HepG2 (cell line): ENCODE data around the gene LMNA. TPM values are rescaled to one million over a fixed set of nuclear protein-coding genes. Genes with fewer than 3 reads are reported as not detected.

Experiments
- ATAC-seq: fragments of 200-7000 bp; cut with Tn5 transposase; 3 replicates; pipeline ENCODE4 v1.9.1; 2020; ENCODE audit warnings: mild to moderate bottlenecking, moderate library complexity
- BruUV-seq: library from RNA; stranded (reverse); fragments of 400-500 nt; replicated peaks from 2 replicates; lab custom pipeline; 2021; lab: Mats Ljungman, UMichigan
- CTCF ChIA-PET: fragments of 300-600 bp; formaldehyde crosslinking; extraction: SDS; loops from one replicate; lab custom pipeline; 2021; ENCODE audit warnings: low total read pairs, inconsistent platforms, low intra/inter-chr PET ratio; lab: Yijun Ruan, JAX
- POLR2A ChIA-PET: fragments of 350-600 bp; sonication (Branson Sonifier 250); formaldehyde crosslinking; loops from one replicate; lab custom pipeline; 2020; ENCODE audit warnings: antibody characterized with exemption, inconsistent platforms; lab: Yijun Ruan, JAX
- DNase-seq: peaks from one replicate; pipeline ENCODE4 v3.0.0-alpha.2; 2015; ENCODE audit warnings: low spot score
- FAIRE-seq: peaks from 3 replicates; lab custom pipeline; 2011; peaks lifted over from hg19 to GRCh38; lab: Jason Lieb, UNC
- H2AFZ ChIP-seq: one replicate; pipeline ENCODE4 v1.6.1; 2011; ENCODE audit warnings: low read length, inconsistent platforms
- H3K27ac ChIP-seq: fragments of 300-600 bp; 3 replicates; pipeline ENCODE4 v1.8.0; 2011; ENCODE audit warnings: mixed run types, mild to moderate bottlenecking, mixed read lengths, low read length, inconsistent platforms; ENCODE audit not compliant: insufficient read depth; ENCODE audit errors: extremely low read length
- H3K27me3 ChIP-seq, 2 experiments: fragments of 200-600 bp in 1 of 2; 2 replicates in 1 of 2; 3 replicates in 1 of 2; pipeline versions ENCODE4 v1.6.0 to v1.8.0; 2011; ENCODE audit warnings: low read length in 2 of 2, mild to moderate bottlenecking in 2 of 2, moderate library complexity in 2 of 2, inconsistent platforms in 1 of 2; ENCODE audit not compliant: insufficient read depth in 2 of 2, control insufficient read depth in 1 of 2
- H3K36me3 ChIP-seq, 2 experiments: fragments of 200-600 bp in 1 of 2; replicated peaks in 1 of 2; 2 replicates in 1 of 2; 3 replicates in 1 of 2; pipeline versions ENCODE4 v1.5.1 to v1.8.0; 2011; ENCODE audit warnings: low read length in 2 of 2, inconsistent platforms in 1 of 2; ENCODE audit not compliant: insufficient read depth in 2 of 2, control insufficient read depth in 1 of 2
- H3K4me1 ChIP-seq: 2 replicates; pipeline ENCODE4 v1.5.1; 2012; ENCODE audit warnings: low read length, inconsistent platforms; ENCODE audit not compliant: insufficient read depth
- H3K4me2 ChIP-seq: 2 replicates; pipeline ENCODE4 v1.6.0; 2011; ENCODE audit warnings: low read depth, low read length, inconsistent platforms
- H3K4me3 ChIP-seq, 3 experiments: fragments of 200-600 bp in 1 of 3; sonication (generic), shearing (Covaris generic) in 1 of 3; replicated peaks in 1 of 3; 2 replicates each; pipeline ENCODE4 v1.5.1; 2011 to 2016; ENCODE audit warnings: low read length in 3 of 3, inconsistent platforms in 2 of 3, low read depth in 2 of 3, mild to moderate bottlenecking in 2 of 3, control low read depth in 1 of 3, mixed read lengths in 1 of 3; ENCODE audit not compliant: insufficient read depth in 1 of 3
- H3K79me2 ChIP-seq: one replicate; pipeline ENCODE4 v1.6.1; 2011; ENCODE audit warnings: low read length, inconsistent platforms; ENCODE audit not compliant: insufficient read depth
- H3K9ac ChIP-seq: 2 replicates; pipeline ENCODE4 v1.6.0; 2011; ENCODE audit warnings: mild to moderate bottlenecking, low read depth, low read length, inconsistent platforms; ENCODE audit not compliant: insufficient read depth
- H3K9me3 ChIP-seq: 2 replicates; pipeline ENCODE4 v1.5.1; 2012; ENCODE audit warnings: mild to moderate bottlenecking, low read length
- H4K20me1 ChIP-seq: 2 replicates; pipeline ENCODE4 v1.6.0; 2011; ENCODE audit warnings: inconsistent platforms, mild to moderate bottlenecking, low read length, moderate library complexity; ENCODE audit not compliant: insufficient read depth
- CENPX ChIP-seq: sonication (generic); formaldehyde crosslinking; IDR thresholded peaks from 2 replicates; pipeline ENCODE4 v1.9.0; 2021; ENCODE audit warnings: mild to moderate bottlenecking, missing genetic modification reagents, moderate library complexity
- ELK4 ChIP-seq: sonication (generic); formaldehyde crosslinking; IDR thresholded peaks from 2 replicates; pipeline ENCODE4 v1.9.0; 2021; ENCODE audit warnings: missing genetic modification reagents, borderline replicate concordance
- GLMP ChIP-seq: sonication (generic); formaldehyde crosslinking; IDR thresholded peaks from 2 replicates; pipeline ENCODE4 v1.9.0; 2021; ENCODE audit warnings: missing genetic modification reagents, mild to moderate bottlenecking, borderline replicate concordance
- HOXA7 ChIP-seq: sonication (generic); formaldehyde crosslinking; IDR thresholded peaks from 2 replicates; pipeline ENCODE4 v1.8.1; 2022; ENCODE audit warnings: mild to moderate bottlenecking, missing genetic modification reagents, moderate library complexity
- IRF1 ChIP-seq: sonication (generic); formaldehyde crosslinking; IDR thresholded peaks from 2 replicates; pipeline ENCODE4 v1.4.0; 2020; ENCODE audit warnings: low read depth, mild to moderate bottlenecking, missing genetic modification reagents
- KLF13 ChIP-seq: sonication (generic); formaldehyde crosslinking; IDR thresholded peaks from 2 replicates; pipeline ENCODE4 v1.4.0; 2020; ENCODE audit warnings: mild to moderate bottlenecking, missing genetic modification reagents
- PBX2 ChIP-seq: IDR thresholded peaks from 2 replicates; pipeline ENCODE4 v1.6.1; 2016; ENCODE audit warnings: control low read depth
- SP1 ChIP-seq, 2 experiments: fragments of 450-650 bp in 1 of 2; sonication (generic) in 1 of 2; formaldehyde crosslinking in 1 of 2; IDR thresholded peaks; 2 replicates each; pipeline versions ENCODE4 v1.4.0 to v1.6.1; 2016 to 2020; ENCODE audit warnings: missing genetic modification reagents in 1 of 2
- ZFP62 ChIP-seq: sonication (generic); formaldehyde crosslinking; IDR thresholded peaks from 2 replicates; pipeline ENCODE4 v1.4.0; 2020; ENCODE audit warnings: missing genetic modification reagents
- ZFX ChIP-seq: sonication (generic); formaldehyde crosslinking; IDR thresholded peaks from 2 replicates; pipeline ENCODE4 v1.4.0; 2020; ENCODE audit warnings: mild to moderate bottlenecking, low read depth, missing genetic modification reagents, moderate library complexity
- ZNF280D ChIP-seq: sonication (generic); formaldehyde crosslinking; IDR thresholded peaks from 2 replicates; pipeline ENCODE4 v1.5.1; 2020; ENCODE audit warnings: mild to moderate bottlenecking, missing genetic modification reagents
- ZNF513 ChIP-seq: sonication (generic); formaldehyde crosslinking; conservative IDR thresholded peaks from 2 replicates; pipeline ENCODE4 v1.5.0; 2020; ENCODE audit warnings: missing genetic modification reagents
- ZSCAN9 ChIP-seq: IDR thresholded peaks from 2 replicates; pipeline ENCODE4 v1.6.1; 2016; ENCODE audit warnings: borderline replicate concordance
- WGBS: methylation state at CpG from one replicate; pipeline ENCODE4 v1.1.6; 2017; ENCODE audit warnings: low lambda C conversion rate; 5-methylcytosine and 5-hydroxymethylcytosine counted together
- in situ Hi-C: cut with HindIII; loops from 2 replicates; pipeline ENCODE4 v1.10.0; 2017; ENCODE audit warnings: low pct_unique_long_range_greater_than_20kb; ENCODE audit not compliant: extremely low pct_ligation_motif_present
- intact Hi-C: fragments of 100-400 bp; cut with micrococcal nuclease; formaldehyde crosslinking; loops from one replicate; pipeline ENCODE4 v1.10.0; 2022; ENCODE audit not compliant: unreplicated experiment
- polyA plus RNA-seq, 8 experiments: library from polyadenylated mRNA; depleted of rRNA in 3 of 8; stranded (reverse) in 7 of 8; unstranded in 1 of 8; fragments of >200 nt; fragmentation: Illumina TruSeq in 4 of 8; extraction: Trizol in 4 of 8; gene quantifications; 2 replicates each; pipeline versions ENCODE4 v1.2.1 to v1.2.3, GENCODE V29; 2011 to 2016; ENCODE audit warnings: low read depth in 4 of 8, missing spikeins in 1 of 8, mixed read lengths in 1 of 8; ENCODE audit not compliant: insufficient read depth in 1 of 8
- total RNA-seq, 5 experiments: library from RNA; depleted of rRNA; stranded (reverse); fragments of >200 nt; fragmentation: Illumina TruSeq; extraction: Trizol; gene quantifications; 2 replicates each; pipeline ENCODE4 v1.2.3, GENCODE V29; 2016; ENCODE audit warnings: low read depth in 1 of 5
- TF ChIP-seq, protein P1 (sequence below): sonication (generic); formaldehyde crosslinking; IDR thresholded peaks from 2 replicates; pipeline ENCODE4 v1.4.0; 2020; ENCODE audit warnings: mild to moderate bottlenecking, missing genetic modification reagents

LMNA gene
- total and polyA plus RNA-seq, 2 of the 13 experiments (the other 11 are each of a cell fraction or from before 2014, with no cell fraction given), result 107 to 225 TPM

DNA sequence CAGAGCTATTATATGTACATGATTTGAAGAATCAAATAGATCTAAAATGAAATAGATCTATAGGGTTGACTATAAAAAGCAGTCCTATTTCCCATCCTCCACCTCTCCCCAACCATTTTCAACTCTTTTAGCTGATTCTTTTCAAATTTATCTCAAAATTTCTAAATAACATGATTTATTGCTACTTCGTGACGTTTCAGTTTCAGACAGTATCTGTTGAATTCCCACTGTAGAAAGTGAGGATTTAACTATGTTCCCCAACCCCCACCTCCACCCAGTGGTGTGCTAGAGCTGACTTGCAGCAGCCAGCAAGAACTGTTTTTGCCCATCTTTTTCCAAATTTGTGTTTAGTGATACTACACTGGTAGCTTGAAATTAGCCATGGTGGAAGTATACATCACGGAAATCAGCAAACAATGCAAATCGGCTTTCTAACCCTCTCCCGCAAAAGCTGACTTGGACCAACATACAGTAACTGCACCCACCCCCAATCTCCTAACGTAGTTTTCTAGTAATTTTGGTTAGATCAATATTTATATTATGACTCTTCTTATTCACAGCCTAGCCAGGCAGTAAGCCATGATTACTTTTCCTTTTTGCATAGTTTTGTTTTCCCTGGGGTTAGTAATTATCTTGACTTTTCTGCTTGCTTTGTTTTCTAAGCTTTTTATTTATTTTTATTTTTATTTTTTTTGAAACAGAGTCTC lies 49.8 kb downstream of the LMNA start:
- FAIRE-seq (no peak), DNase-seq (no peak), ATAC-seq (no peak)
- intact Hi-C loops (no loop called here), in situ Hi-C loops (no loop called here)
- Histone ChIP-seq H2AFZ (no peak overlapping the region), H3K4me2 (no peak overlapping the region), H4K20me1 (no peaks in the 10 kb centered on the region), H3K27ac (no peak overlapping the region), H3K9me3 (no peaks in the 10 kb centered on the region), H3K36me3 (no peaks in the 10 kb centered on the region), H3K4me3 (no peak overlapping the region), H3K27me3 (no peaks in the 10 kb centered on the region; a peak in 1 of 5 replicates), H3K4me1 (peaks cover 31% of the 10 kb centered on the region), H3K9ac (no peak overlapping the region), H3K79me2 (no peaks in the 10 kb centered on the region)
- WGBS, result 67% methylated on average over 6 of the region's 6 CpGs
- no TSS peak for BruUV-seq
- ChIA-PET CTCF (no interaction called here), POLR2A (interaction anchor here (0.6 kb wide), 1 partner anchor 8 kb away, joined by 3 read pairs; no protein-coding TSS in a partner anchor)
- TF ChIP-seq ZSCAN9 (CRISPR knock-in tag) (no peak), HOXA7 (CRISPR knock-in tag) (no peak), GLMP (CRISPR knock-in tag) (no peak), ZNF280D (no peak), ZFX (CRISPR knock-in tag) (no peak), PBX2 (no peak), KLF13 (CRISPR knock-in tag) (no peak), CENPX (no peak), ELK4 (CRISPR knock-in tag) (no peak), ZFP62 (CRISPR knock-in tag) (no peak), SP1 (IDR thresholded peaks at IDR 0.05) (no peak), SP1 (CRISPR knock-in tag; IDR thresholded peaks at IDR 0.05) (no peak), ZNF513 (no peak), IRF1 (no peak)
- TF ChIP-seq, protein P1, sequence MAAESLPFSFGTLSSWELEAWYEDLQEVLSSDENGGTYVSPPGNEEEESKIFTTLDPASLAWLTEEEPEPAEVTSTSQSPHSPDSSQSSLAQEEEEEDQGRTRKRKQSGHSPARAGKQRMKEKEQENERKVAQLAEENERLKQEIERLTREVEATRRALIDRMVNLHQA (CRISPR knock-in tag), result no peak
